K562 (cell line): ENCODE data around the gene CDH1. TPM values are rescaled to one million over a fixed set of nuclear protein-coding genes. Genes with fewer than 3 reads are reported as not detected.

Source experiments
- ATAC-seq: fragments of 200-7000 bp; cut with Tn5 transposase; 3 replicates; pipeline ENCODE4 v1.9.1; 2020; ENCODE audit warnings: moderate library complexity
- BruUV-seq: library from RNA; stranded (reverse); fragments of 400-500 nt; replicated peaks from 2 replicates; lab custom pipeline; 2021; lab: Mats Ljungman, UMichigan
- CTCF ChIA-PET: fragments of 300-600 bp; formaldehyde crosslinking; extraction: SDS; loops from one replicate; lab custom pipeline; 2021; ENCODE audit warnings: low intra/inter-chr PET ratio; lab: Yijun Ruan, JAX
- POLR2A ChIA-PET: fragments of 300-600, 350-650 bp; sonication (Branson Sonifier 250); formaldehyde crosslinking; extraction: SDS; loops from one replicate; lab custom pipeline; 2021; ENCODE audit warnings: antibody characterized with exemption, inconsistent platforms; lab: Yijun Ruan, JAX
- DNase-seq, 4 experiments: peaks; one replicate each; pipeline versions ENCODE4 v3.0.0 to v3.0.0-alpha.2; 2011 to 2018; ENCODE audit warnings: low spot score in 3 of 4, mixed read lengths in 3 of 4; ENCODE audit errors: extremely low read depth in 1 of 4
- FAIRE-seq: peaks from 2 replicates; lab custom pipeline; 2011; peaks lifted over from hg19 to GRCh38; lab: Jason Lieb, UNC
- H2AFZ ChIP-seq: 2 replicates; pipeline ENCODE4 v1.6.0; 2011; ENCODE audit warnings: low read depth, low read length, control low read depth, inconsistent platforms
- H3K27ac ChIP-seq: fragments of 200-600 bp; 3 replicates; pipeline ENCODE4 v1.8.0; 2011; ENCODE audit warnings: low read depth, mild to moderate bottlenecking, control low read depth, inconsistent platforms, low read length, moderate library complexity, mixed read lengths; ENCODE audit errors: extremely low read depth
- H3K27me3 ChIP-seq, 2 experiments: fragments of 300-600 bp in 1 of 2; 2 replicates in 1 of 2; 3 replicates in 1 of 2; pipeline versions ENCODE4 v1.6.0 to v1.8.0; 2011; ENCODE audit warnings: inconsistent platforms in 2 of 2, low read length in 2 of 2, mild to moderate bottlenecking in 1 of 2, mixed read lengths in 1 of 2, moderate library complexity in 1 of 2; ENCODE audit not compliant: control insufficient read depth in 2 of 2, insufficient read depth in 2 of 2
- H3K36me3 ChIP-seq: fragments of 300-600 bp; 3 replicates; pipeline ENCODE4 v1.8.0; 2011; ENCODE audit warnings: mild to moderate bottlenecking, low read length, inconsistent platforms; ENCODE audit not compliant: control insufficient read depth, insufficient read depth
- H3K4me1 ChIP-seq, 2 experiments: fragments of 200-600 bp in 1 of 2; replicated peaks in 1 of 2; 2 replicates in 1 of 2; 3 replicates in 1 of 2; pipeline versions ENCODE4 v1.5.1 to v1.8.0; 2011; ENCODE audit warnings: inconsistent platforms in 2 of 2, low read length in 2 of 2, mild to moderate bottlenecking in 1 of 2, mixed read lengths in 1 of 2, moderate library complexity in 1 of 2; ENCODE audit not compliant: control insufficient read depth in 2 of 2, insufficient read depth in 2 of 2
- H3K4me2 ChIP-seq: 2 replicates; pipeline ENCODE4 v1.6.1; 2011; ENCODE audit warnings: low read length, control low read depth, inconsistent platforms, mixed read lengths; ENCODE audit not compliant: insufficient read depth
- H3K4me3 ChIP-seq: fragments of 200-600 bp; sonication (generic), shearing (Covaris generic); 2 replicates; pipeline ENCODE4 v1.5.1; 2016; ENCODE audit warnings: control low read depth, inconsistent platforms
- H3K79me2 ChIP-seq: fragments of 200-600 bp; 3 replicates; pipeline ENCODE4 v1.8.0; 2011; ENCODE audit warnings: low read length, inconsistent platforms; ENCODE audit not compliant: control insufficient read depth, insufficient read depth
- H3K9ac ChIP-seq, 2 experiments: 2 replicates each; pipeline versions ENCODE4 v1.6.0 to v1.6.1; 2011; ENCODE audit warnings: low read depth in 2 of 2, low read length in 2 of 2, control low read depth in 1 of 2, inconsistent platforms in 1 of 2, mild to moderate bottlenecking in 1 of 2, mixed read lengths in 1 of 2; ENCODE audit not compliant: insufficient read depth in 1 of 2
- H3K9me1 ChIP-seq: one replicate; pipeline ENCODE4 v1.6.0; 2011; ENCODE audit warnings: inconsistent platforms, mild to moderate bottlenecking, low read length, moderate library complexity; ENCODE audit not compliant: control insufficient read depth, insufficient read depth
- H3K9me3 ChIP-seq: replicated peaks from 2 replicates; pipeline ENCODE4 v1.5.1; 2011; ENCODE audit warnings: low read depth, low read length, inconsistent platforms; ENCODE audit not compliant: control insufficient read depth, insufficient read depth
- H4K20me1 ChIP-seq: replicated peaks from 2 replicates; pipeline ENCODE4 v1.6.1; 2011; ENCODE audit warnings: low read length, inconsistent platforms, mixed read lengths; ENCODE audit not compliant: control insufficient read depth, insufficient read depth
- CEBPG ChIP-seq, 3 experiments: fragments of 200-800 bp in 1 of 3; sonication (Bioruptor generic) in 1 of 3; sonication (generic) in 1 of 3; formaldehyde crosslinking in 1 of 3; IDR thresholded peaks in 2 of 3; conservative IDR thresholded peaks in 1 of 3; 2 replicates each; pipeline versions ENCODE4 v1.6.1 to v1.8.0; 2016 to 2022; ENCODE audit warnings: missing compliant biosample characterization in 2 of 3, missing genetic modification characterization in 2 of 3, mild to moderate bottlenecking in 1 of 3, missing genetic modification reagents in 1 of 3
- CREB1 ChIP-seq, 2 experiments: sonication (generic) in 1 of 2; formaldehyde crosslinking in 1 of 2; IDR thresholded peaks; 2 replicates each; pipeline versions ENCODE4 v1.6.1 to v1.8.0; 2012 to 2022; ENCODE audit warnings: inconsistent platforms in 1 of 2, mild to moderate bottlenecking in 1 of 2, missing genetic modification reagents in 1 of 2, moderate library complexity in 1 of 2
- CREBBP ChIP-seq: IDR thresholded peaks from one replicate; pipeline ENCODE4 v1.6.1; 2012; ENCODE audit warnings: low read depth, mild to moderate bottlenecking, control low read depth, inconsistent platforms, low read length
- E2F1 ChIP-seq: sonication (generic); formaldehyde crosslinking; IDR thresholded peaks from 2 replicates; pipeline ENCODE4 v1.8.1; 2023; ENCODE audit warnings: mild to moderate bottlenecking, missing genetic modification reagents, moderate library complexity
- KDM1A ChIP-seq, 2 experiments: fragments of 450-650 bp; IDR thresholded peaks; 2 replicates each; pipeline ENCODE4 v1.6.1; 2016; ENCODE audit warnings: mild to moderate bottlenecking in 2 of 2
- KDM5B ChIP-seq: fragments of 200-600 bp; sonication (generic); IDR thresholded peaks from 2 replicates; pipeline ENCODE4 v1.6.1; 2012; ENCODE audit warnings: low read depth, mild to moderate bottlenecking, moderate library complexity, low read length, control low read depth, inconsistent platforms; ENCODE audit not compliant: insufficient replicate concordance
- MCM3 ChIP-seq: fragments of 450-650 bp; IDR thresholded peaks from 2 replicates; pipeline ENCODE4 v1.6.1; 2016
- NCOA6 ChIP-seq: fragments of 450-650 bp; IDR thresholded peaks from 2 replicates; pipeline ENCODE4 v1.6.1; 2017; ENCODE audit warnings: mild to moderate bottlenecking
- NONO ChIP-seq, 2 experiments: fragments of 200-400 bp in 1 of 2; fragments of 450-650 bp in 1 of 2; formaldehyde crosslinking in 1 of 2; IDR thresholded peaks; 2 replicates each; pipeline ENCODE4 v1.6.1; 2017; ENCODE audit warnings: low read depth in 2 of 2, mild to moderate bottlenecking in 2 of 2, moderate library complexity in 2 of 2, low read length in 1 of 2
- PCBP2 ChIP-seq: fragments of 200-400 bp; formaldehyde crosslinking; IDR thresholded peaks from 2 replicates; pipeline ENCODE4 v1.6.1; 2018; ENCODE audit warnings: low read length, low read depth, mild to moderate bottlenecking, moderate library complexity; ENCODE audit not compliant: poor library complexity, severe bottlenecking
- PTRF ChIP-seq: fragments of 450-650 bp; IDR thresholded peaks from 2 replicates; pipeline ENCODE4 v1.6.1; 2016; ENCODE audit warnings: mild to moderate bottlenecking, missing genetic modification characterization, missing compliant biosample characterization
- TEAD4 ChIP-seq, 2 experiments: sonication (generic) in 1 of 2; formaldehyde crosslinking in 1 of 2; IDR thresholded peaks; 2 replicates each; pipeline versions ENCODE4 v1.6.1 to v1.8.0; 2012 to 2022; ENCODE audit warnings: borderline replicate concordance in 1 of 2, inconsistent platforms in 1 of 2, low read length in 1 of 2, mild to moderate bottlenecking in 1 of 2, missing genetic modification reagents in 1 of 2
- ZFP30 ChIP-seq: fragments of 250-450 bp; sonication (Bioruptor Pico); IDR thresholded peaks from 2 replicates; pipeline ENCODE4 v1.8.0; 2022; ENCODE audit warnings: moderate library complexity, mild to moderate bottlenecking, inconsistent platforms, borderline replicate concordance
- ZKSCAN1 ChIP-seq: fragments of 150-350 bp; IDR thresholded peaks from 2 replicates; pipeline ENCODE4 v1.6.1; 2016; ENCODE audit warnings: low read depth, low read length
- ZNF280A ChIP-seq: fragments of 450-650 bp; IDR thresholded peaks from 2 replicates; pipeline ENCODE4 v1.6.1; 2018; ENCODE audit warnings: mild to moderate bottlenecking, low read depth; ENCODE audit not compliant: partially characterized antibody
- WGBS: fragments of 100-300 bp; shearing (Covaris generic); methylation state at CpG from one replicate; pipeline ENCODE4 v1.1.6; 2016; ENCODE audit warnings: low coverage, mixed read lengths; ENCODE audit not compliant: insufficient coverage; ENCODE audit errors: missing lambda C conversion rate; 5-methylcytosine and 5-hydroxymethylcytosine counted together
- in situ Hi-C: fragments of 300-500 bp; cut with MboI; formaldehyde crosslinking; loops from 4 replicates; pipeline ENCODE4 v1.15.0; 2018; ENCODE audit warnings: inconsistent platforms, mixed read lengths
- intact Hi-C: fragments of 100-400 bp; cut with micrococcal nuclease; formaldehyde crosslinking; loops from 2 replicates; pipeline ENCODE4 v1.14.2; 2022
- polyA plus RNA-seq, 8 experiments: library from polyadenylated mRNA; depleted of rRNA in 4 of 8; stranded (reverse) in 5 of 8; unstranded in 3 of 8; fragments of >200 nt; fragmentation: Nextera tagmentation in 2 of 8; fragmentation: Illumina TruSeq in 1 of 8; extraction: Ambion mirVana in 2 of 8; extraction: Trizol in 1 of 8; gene quantifications; 2 replicates each; pipeline versions ENCODE4 v1.2.1 to v1.2.3, GENCODE V29; 2011 to 2014; ENCODE audit warnings: inconsistent platforms in 1 of 8, missing spikeins in 1 of 8
- total RNA-seq, 7 experiments: library from RNA; depleted of rRNA in 6 of 7; stranded (reverse); fragments of >200 nt in 6 of 7; fragmentation: Illumina TruSeq in 2 of 7; extraction: Trizol in 2 of 7; gene quantifications; 2 replicates each; pipeline versions ENCODE4 v1.2.1 to v1.2.3, GENCODE V29; 2011 to 2021; ENCODE audit warnings: low replicate concordance in 1 of 7
- TF ChIP-seq, protein P1 (sequence below): fragments of 450-650 bp; formaldehyde crosslinking; conservative IDR thresholded peaks from 2 replicates; pipeline ENCODE4 v1.4.0; 2022; ENCODE audit warnings: mild to moderate bottlenecking, missing genetic modification characterization

The CDH1 gene
- total and polyA plus RNA-seq, 9 of the 15 experiments (the other 6 are each of a cell fraction or from before 2014, with no cell fraction given): 0.01 to 0.69 TPM; not detected in 7

DNA sequence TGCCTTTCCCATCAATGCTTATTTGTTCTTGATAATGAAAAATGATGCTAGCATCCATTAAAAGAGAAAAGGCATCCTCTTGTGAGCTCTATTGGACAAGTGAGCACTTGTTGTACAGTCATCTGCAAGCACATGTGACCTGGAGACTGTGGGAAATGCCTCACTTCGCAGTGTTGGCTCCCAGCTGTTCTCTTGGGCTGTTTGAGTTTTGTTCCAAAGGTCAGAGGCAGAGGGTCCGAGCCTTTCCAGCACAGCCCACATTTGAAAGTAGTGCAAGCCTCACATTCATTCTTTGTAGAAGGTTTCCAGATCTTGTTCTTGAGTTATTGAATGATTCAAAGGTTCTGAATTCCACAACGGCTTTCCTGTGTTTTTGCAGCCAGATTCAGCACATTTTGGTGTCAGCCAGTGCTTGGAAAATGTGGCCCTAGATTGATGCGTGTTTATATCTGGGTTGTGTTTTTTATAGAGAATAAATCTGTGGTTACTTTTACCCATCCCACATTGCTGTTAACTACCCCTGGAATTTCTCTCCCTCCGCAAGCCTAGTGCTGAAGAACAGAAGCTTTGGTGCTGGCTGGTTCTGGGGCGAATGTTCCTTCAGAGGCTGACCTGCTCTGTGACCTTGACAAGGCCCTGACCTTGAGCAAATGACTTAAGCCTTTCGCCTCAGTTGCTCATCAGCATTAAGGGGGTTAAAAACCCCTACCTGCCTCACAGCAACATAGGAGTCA, 49.8 kb downstream of the CDH1 start:
- whole genome bisulfite sequencing: 21% methylated on average over 7 of the region's 7 CpGs
- no peak overlapping the region for H3K9ac ChIP-seq
- BruUV-seq: no TSS peak
- no peak overlapping the region for H3K27ac ChIP-seq
- peaks cover 0 to 4% of the 10 kb centered on the region in 2 experiments; a peak in 1 of 5 replicates for H3K27me3 ChIP-seq
- no peaks in the 10 kb centered on the region for H3K9me3 ChIP-seq
- no peak for ATAC-seq
- in situ Hi-C loops (no loop called here), intact Hi-C loops (no loop called here)
- no peak overlapping the region for H3K4me2 ChIP-seq
- H3K4me1 ChIP-seq: peaks cover 0 to 3% of the 10 kb centered on the region in 2 experiments; a peak in 1 of 5 replicates
- H3K9me1 ChIP-seq: no peaks in the 10 kb centered on the region
- H4K20me1 ChIP-seq: no peaks in the 10 kb centered on the region
- ChIA-PET CTCF (no interaction called here), POLR2A (interaction anchor here (1.2 kb wide), 1 partner anchor 9 kb away, joined by 5 read pairs; no protein-coding TSS in a partner anchor)
- no peak for DNase-seq
- H3K79me2 ChIP-seq: no peaks in the 10 kb centered on the region
- no peak for FAIRE-seq
- no peak overlapping the region for H2AFZ ChIP-seq
- no peaks in the 10 kb centered on the region for H3K36me3 ChIP-seq
- H3K4me3 ChIP-seq: no peak overlapping the region
- no peak for TF ChIP-seq NONO (IDR thresholded peaks at IDR 0.05; ENCODE audit: low read depth in 2 of 2, low read length in 1 of 2)
- no peak for TF ChIP-seq CEBPG (CRISPR knock-in tag; IDR thresholded peaks at IDR 0.05)
- TF ChIP-seq CEBPG (tag; conservative IDR thresholded peaks at IDR 0.05 in 1 of 2, IDR thresholded peaks at IDR 0.05 in 1 of 2): no peak
- no peak for TF ChIP-seq PTRF
- TF ChIP-seq MCM3: no peak
- no peak for TF ChIP-seq NCOA6
- no peak for TF ChIP-seq CREB1 (IDR thresholded peaks at IDR 0.05)
- TF ChIP-seq CREB1 (CRISPR knock-in tag; IDR thresholded peaks at IDR 0.05): no peak
- TF ChIP-seq ZNF280A: no peak
- no peak for TF ChIP-seq ZFP30 (CRISPR knock-in tag)
- no peak for TF ChIP-seq KDM1A (IDR thresholded peaks at IDR 0.05)
- no peak for TF ChIP-seq E2F1
- no peak for TF ChIP-seq CREBBP
- TF ChIP-seq KDM5B: no peak
- no peak for TF ChIP-seq ZKSCAN1
- TF ChIP-seq, protein P1, sequence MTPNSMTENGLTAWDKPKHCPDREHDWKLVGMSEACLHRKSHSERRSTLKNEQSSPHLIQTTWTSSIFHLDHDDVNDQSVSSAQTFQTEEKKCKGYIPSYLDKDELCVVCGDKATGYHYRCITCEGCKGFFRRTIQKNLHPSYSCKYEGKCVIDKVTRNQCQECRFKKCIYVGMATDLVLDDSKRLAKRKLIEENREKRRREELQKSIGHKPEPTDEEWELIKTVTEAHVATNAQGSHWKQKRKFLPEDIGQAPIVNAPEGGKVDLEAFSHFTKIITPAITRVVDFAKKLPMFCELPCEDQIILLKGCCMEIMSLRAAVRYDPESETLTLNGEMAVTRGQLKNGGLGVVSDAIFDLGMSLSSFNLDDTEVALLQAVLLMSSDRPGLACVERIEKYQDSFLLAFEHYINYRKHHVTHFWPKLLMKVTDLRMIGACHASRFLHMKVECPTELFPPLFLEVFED: no peak
- TF ChIP-seq PCBP2: no peak
- TF ChIP-seq TEAD4 (IDR thresholded peaks at IDR 0.05; ENCODE audit: low read length): no peak
- TF ChIP-seq TEAD4 (CRISPR knock-in tag; IDR thresholded peaks at IDR 0.05; ENCODE audit: borderline replicate concordance): no peak
